ENCODE measurements around the gene MYRIP. TPM values are rescaled to one million over a fixed set of nuclear protein-coding genes. Genes with fewer than 3 reads are reported as not detected.

Gene MYRIP
- total RNA-seq, 1 experiment from 2014 or later = 1.6 TPM

DNA sequence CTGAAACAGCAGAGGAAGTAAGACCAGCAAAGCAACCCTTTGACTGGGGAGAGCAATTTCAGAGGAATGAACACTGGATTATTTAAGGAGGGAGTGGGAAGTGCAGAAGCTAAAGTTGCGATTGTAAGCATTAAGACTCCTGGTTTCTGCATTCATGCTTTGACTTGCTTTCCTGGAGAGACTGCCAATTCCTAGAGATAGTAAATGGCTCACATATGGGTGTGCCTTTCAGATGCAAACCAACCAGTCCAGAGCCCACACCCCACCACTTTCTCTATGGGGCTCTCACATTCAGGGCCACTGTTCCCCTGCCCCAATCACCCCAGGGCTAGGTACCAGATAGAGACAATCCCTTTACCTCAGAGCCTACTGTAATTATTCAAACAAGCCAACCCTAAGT is 299.2 kb downstream of the MYRIP start (continued):
- TF ChIP-seq, protein P1, sequence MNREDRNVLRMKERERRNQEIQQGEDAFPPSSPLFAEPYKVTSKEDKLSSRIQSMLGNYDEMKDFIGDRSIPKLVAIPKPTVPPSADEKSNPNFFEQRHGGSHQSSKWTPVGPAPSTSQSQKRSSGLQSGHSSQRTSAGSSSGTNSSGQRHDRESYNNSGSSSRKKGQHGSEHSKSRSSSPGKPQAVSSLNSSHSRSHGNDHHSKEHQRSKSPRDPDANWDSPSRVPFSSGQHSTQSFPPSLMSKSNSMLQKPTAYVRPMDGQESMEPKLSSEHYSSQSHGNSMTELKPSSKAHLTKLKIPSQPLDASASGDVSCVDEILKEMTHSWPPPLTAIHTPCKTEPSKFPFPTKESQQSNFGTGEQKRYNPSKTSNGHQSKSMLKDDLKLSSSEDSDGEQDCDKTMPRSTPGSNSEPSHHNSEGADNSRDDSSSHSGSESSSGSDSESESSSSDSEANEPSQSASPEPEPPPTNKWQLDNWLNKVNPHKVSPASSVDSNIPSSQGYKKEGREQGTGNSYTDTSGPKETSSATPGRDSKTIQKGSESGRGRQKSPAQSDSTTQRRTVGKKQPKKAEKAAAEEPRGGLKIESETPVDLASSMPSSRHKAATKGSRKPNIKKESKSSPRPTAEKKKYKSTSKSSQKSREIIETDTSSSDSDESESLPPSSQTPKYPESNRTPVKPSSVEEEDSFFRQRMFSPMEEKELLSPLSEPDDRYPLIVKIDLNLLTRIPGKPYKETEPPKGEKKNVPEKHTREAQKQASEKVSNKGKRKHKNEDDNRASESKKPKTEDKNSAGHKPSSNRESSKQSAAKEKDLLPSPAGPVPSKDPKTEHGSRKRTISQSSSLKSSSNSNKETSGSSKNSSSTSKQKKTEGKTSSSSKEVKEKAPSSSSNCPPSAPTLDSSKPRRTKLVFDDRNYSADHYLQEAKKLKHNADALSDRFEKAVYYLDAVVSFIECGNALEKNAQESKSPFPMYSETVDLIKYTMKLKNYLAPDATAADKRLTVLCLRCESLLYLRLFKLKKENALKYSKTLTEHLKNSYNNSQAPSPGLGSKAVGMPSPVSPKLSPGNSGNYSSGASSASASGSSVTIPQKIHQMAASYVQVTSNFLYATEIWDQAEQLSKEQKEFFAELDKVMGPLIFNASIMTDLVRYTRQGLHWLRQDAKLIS (CRISPR knock-in tag; IDR thresholded peaks at IDR 0.05; ENCODE audit: borderline replicate concordance) = no peak
- no peak for TF ChIP-seq NR3C1 (CRISPR knock-in tag; conservative IDR thresholded peaks at IDR 0.05; ENCODE audit: low read depth)

DNA sequence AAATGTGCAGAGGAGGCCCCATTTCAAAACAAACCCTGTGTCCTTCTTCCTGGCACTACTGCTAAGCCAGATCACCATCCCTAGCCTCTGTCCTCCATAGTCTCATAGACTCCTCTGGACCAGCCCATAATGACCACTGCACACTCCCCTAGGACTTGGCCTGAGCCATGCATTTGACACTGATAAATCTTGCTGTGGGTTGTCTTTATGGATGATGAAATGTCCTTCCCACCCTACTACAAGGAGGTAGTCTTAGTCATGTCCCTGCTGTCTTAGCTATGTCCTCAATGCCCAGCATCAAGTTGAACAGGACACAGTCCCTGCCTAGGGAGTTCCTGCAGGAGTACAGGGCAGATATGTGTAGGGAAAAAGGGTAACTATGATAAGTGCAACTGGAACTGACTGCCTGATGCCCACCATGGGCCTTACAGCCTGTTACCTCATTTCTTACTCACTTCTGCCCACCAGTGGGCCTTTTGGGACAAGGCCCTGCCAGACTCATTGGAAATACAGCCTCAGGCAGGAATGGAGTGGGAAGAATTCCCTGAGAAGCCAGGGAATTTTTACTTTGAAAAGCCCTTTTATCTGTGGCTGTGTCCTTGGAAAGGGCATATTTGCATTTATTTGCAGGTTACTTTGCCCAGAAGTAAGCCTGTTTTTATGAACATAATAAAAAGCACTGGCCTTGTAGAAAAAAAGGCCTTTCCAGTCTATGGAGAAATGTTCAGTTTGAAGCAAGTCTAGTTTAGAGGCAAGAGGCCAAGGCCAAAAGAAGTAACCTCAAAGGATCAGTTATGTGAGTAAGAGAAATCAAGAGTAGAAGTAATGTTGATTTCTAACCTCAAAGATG is 300.5 kb downstream of the MYRIP start:
- peak; percentile 94 for ATAC-seq
- no peaks in the 10 kb centered on the region for H3K36me3 Mint-ChIP-seq
- H3K4me1 Mint-ChIP-seq = peaks cover 21% of the 10 kb centered on the region
- TF ChIP-seq SP1 (CRISPR knock-in tag; conservative IDR thresholded peaks at IDR 0.05) = no peak
- TF ChIP-seq, protein P2, sequence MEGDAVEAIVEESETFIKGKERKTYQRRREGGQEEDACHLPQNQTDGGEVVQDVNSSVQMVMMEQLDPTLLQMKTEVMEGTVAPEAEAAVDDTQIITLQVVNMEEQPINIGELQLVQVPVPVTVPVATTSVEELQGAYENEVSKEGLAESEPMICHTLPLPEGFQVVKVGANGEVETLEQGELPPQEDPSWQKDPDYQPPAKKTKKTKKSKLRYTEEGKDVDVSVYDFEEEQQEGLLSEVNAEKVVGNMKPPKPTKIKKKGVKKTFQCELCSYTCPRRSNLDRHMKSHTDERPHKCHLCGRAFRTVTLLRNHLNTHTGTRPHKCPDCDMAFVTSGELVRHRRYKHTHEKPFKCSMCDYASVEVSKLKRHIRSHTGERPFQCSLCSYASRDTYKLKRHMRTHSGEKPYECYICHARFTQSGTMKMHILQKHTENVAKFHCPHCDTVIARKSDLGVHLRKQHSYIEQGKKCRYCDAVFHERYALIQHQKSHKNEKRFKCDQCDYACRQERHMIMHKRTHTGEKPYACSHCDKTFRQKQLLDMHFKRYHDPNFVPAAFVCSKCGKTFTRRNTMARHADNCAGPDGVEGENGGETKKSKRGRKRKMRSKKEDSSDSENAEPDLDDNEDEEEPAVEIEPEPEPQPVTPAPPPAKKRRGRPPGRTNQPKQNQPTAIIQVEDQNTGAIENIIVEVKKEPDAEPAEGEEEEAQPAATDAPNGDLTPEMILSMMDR (IDR thresholded peaks at IDR 0.05) = peak; percentile 38; the same call in 1 of the 2 replicates
- no peaks in the 10 kb centered on the region for H3K9me3 Mint-ChIP-seq
- H3K27ac Mint-ChIP-seq = no peak overlapping the region
- peak; percentile 53 for DNase-seq (ENCODE audit: low spot score)
- H3K4me3 Mint-ChIP-seq = no peak overlapping the region
- CTCF ChIA-PET = no interaction called here
- POLR2A ChIA-PET = no interaction called here
- H3K27me3 Mint-ChIP-seq (ENCODE audit: low read depth) = no peaks in the 10 kb centered on the region

DNA sequence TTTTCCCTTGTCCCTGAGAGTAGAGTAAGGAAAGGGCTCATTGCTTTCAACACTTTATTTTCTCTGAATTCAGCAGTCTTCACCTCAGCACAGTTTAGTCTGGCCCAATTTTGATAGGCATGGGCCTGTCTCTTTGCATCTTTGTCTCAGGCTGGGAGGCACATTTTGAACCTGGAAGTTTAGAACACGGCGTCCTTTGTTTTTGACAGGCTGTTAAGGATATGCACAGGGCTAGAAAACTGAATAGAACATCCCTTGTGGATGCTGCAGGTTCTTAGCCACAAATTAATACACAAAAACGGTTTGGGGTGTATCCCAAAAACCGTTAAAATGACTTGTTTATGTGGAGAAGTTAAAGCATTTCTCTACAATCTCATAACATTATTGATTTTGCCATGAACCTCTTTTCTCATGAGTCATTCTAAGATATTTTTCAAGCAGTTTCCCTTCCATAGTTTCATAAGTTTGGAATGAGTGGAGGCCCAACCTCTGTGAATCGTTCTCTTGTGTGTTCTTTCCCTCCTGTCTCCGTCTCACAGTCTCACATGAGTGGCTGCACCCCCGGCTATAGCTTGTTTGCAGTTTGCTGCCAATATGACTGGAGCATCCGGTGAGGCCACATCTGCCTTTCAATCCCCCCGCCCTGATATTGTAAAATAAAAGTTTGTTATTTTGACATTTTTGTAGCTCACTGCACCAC is 307.2 kb downstream of the MYRIP start:
- no peak for ATAC-seq
- TF ChIP-seq ZNF232 (CRISPR knock-in tag; IDR thresholded peaks at IDR 0.05) (no peak), JAZF1 (CRISPR knock-in tag; IDR thresholded peaks at IDR 0.05) (no peak), ZNF423 (CRISPR knock-in tag; IDR thresholded peaks at IDR 0.05) (no peak), HMGA2 (CRISPR knock-in tag; IDR thresholded peaks at IDR 0.05) (no peak), NR3C1 (CRISPR knock-in tag; conservative IDR thresholded peaks at IDR 0.05; ENCODE audit: low read depth) (no peak), TEAD1 (CRISPR knock-in tag; IDR thresholded peaks at IDR 0.05) (no peak), GRHL2 (CRISPR knock-in tag; IDR thresholded peaks at IDR 0.05; ENCODE audit: insufficient replicate concordance, severe bottlenecking) (no peak), ZBTB21 (CRISPR knock-in tag; IDR thresholded peaks at IDR 0.05; ENCODE audit: borderline replicate concordance) (no peak)
- TF ChIP-seq, protein P3, sequence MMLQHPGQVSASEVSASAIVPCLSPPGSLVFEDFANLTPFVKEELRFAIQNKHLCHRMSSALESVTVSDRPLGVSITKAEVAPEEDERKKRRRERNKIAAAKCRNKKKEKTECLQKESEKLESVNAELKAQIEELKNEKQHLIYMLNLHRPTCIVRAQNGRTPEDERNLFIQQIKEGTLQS (CRISPR knock-in tag; conservative IDR thresholded peaks at IDR 0.05) = no peak
- TF ChIP-seq, protein P4, sequence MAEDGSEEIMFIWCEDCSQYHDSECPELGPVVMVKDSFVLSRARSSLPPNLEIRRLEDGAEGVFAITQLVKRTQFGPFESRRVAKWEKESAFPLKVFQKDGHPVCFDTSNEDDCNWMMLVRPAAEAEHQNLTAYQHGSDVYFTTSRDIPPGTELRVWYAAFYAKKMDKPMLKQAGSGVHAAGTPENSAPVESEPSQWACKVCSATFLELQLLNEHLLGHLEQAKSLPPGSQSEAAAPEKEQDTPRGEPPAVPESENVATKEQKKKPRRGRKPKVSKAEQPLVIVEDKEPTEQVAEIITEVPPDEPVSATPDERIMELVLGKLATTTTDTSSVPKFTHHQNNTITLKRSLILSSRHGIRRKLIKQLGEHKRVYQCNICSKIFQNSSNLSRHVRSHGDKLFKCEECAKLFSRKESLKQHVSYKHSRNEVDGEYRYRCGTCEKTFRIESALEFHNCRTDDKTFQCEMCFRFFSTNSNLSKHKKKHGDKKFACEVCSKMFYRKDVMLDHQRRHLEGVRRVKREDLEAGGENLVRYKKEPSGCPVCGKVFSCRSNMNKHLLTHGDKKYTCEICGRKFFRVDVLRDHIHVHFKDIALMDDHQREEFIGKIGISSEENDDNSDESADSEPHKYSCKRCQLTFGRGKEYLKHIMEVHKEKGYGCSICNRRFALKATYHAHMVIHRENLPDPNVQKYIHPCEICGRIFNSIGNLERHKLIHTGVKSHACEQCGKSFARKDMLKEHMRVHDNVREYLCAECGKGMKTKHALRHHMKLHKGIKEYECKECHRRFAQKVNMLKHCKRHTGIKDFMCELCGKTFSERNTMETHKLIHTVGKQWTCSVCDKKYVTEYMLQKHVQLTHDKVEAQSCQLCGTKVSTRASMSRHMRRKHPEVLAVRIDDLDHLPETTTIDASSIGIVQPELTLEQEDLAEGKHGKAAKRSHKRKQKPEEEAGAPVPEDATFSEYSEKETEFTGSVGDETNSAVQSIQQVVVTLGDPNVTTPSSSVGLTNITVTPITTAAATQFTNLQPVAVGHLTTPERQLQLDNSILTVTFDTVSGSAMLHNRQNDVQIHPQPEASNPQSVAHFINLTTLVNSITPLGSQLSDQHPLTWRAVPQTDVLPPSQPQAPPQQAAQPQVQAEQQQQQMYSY (CRISPR knock-in tag; IDR thresholded peaks at IDR 0.05) = no peak
- TF ChIP-seq, protein P5, sequence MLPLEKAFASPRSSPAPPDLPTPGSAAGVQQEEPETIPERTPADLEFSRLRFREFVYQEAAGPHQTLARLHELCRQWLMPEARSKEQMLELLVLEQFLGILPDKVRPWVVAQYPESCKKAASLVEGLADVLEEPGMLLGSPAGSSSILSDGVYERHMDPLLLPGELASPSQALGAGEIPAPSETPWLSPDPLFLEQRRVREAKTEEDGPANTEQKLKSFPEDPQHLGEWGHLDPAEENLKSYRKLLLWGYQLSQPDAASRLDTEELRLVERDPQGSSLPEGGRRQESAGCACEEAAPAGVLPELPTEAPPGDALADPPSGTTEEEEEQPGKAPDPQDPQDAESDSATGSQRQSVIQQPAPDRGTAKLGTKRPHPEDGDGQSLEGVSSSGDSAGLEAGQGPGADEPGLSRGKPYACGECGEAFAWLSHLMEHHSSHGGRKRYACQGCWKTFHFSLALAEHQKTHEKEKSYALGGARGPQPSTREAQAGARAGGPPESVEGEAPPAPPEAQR (CRISPR knock-in tag; IDR thresholded peaks at IDR 0.05) = no peak
- TF ChIP-seq, protein P6, sequence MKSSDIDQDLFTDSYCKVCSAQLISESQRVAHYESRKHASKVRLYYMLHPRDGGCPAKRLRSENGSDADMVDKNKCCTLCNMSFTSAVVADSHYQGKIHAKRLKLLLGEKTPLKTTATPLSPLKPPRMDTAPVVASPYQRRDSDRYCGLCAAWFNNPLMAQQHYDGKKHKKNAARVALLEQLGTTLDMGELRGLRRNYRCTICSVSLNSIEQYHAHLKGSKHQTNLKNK (CRISPR knock-in tag; IDR thresholded peaks at IDR 0.05) = no peak
- TF ChIP-seq, protein P7, sequence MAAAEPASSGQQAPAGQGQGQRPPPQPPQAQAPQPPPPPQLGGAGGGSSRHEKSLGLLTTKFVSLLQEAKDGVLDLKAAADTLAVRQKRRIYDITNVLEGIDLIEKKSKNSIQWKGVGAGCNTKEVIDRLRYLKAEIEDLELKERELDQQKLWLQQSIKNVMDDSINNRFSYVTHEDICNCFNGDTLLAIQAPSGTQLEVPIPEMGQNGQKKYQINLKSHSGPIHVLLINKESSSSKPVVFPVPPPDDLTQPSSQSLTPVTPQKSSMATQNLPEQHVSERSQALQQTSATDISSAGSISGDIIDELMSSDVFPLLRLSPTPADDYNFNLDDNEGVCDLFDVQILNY (CRISPR knock-in tag; IDR thresholded peaks at IDR 0.05) = no peak
- TF ChIP-seq, protein P8, sequence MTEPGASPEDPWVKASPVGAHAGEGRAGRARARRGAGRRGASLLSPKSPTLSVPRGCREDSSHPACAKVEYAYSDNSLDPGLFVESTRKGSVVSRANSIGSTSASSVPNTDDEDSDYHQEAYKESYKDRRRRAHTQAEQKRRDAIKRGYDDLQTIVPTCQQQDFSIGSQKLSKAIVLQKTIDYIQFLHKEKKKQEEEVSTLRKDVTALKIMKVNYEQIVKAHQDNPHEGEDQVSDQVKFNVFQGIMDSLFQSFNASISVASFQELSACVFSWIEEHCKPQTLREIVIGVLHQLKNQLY (CRISPR knock-in tag; IDR thresholded peaks at IDR 0.05) = no peak
- Mint-ChIP-seq H3K4me1 (no peaks in the 10 kb centered on the region), H3K27ac (no peak overlapping the region), H3K9me3 (no peaks in the 10 kb centered on the region), H3K27me3 (ENCODE audit: low read depth) (no peaks in the 10 kb centered on the region), H3K36me3 (no peaks in the 10 kb centered on the region), H3K4me3 (no peak overlapping the region)
- POLR2A ChIA-PET = no interaction called here
- CTCF ChIA-PET = interaction anchor here (1.3 kb wide), 1 partner anchor 62 kb away, joined by 3 read pairs; no protein-coding TSS in a partner anchor
- DNase-seq (ENCODE audit: low spot score) = no peak
